Measurements from ENCODE around the gene MAMDC2. TPM values are rescaled to one million over a fixed set of nuclear protein-coding genes. Genes with fewer than 3 reads are reported as not detected.

MAMDC2 gene
- total RNA-seq, 1 experiment from 2014 or later, result 2.7 TPM

DNA sequence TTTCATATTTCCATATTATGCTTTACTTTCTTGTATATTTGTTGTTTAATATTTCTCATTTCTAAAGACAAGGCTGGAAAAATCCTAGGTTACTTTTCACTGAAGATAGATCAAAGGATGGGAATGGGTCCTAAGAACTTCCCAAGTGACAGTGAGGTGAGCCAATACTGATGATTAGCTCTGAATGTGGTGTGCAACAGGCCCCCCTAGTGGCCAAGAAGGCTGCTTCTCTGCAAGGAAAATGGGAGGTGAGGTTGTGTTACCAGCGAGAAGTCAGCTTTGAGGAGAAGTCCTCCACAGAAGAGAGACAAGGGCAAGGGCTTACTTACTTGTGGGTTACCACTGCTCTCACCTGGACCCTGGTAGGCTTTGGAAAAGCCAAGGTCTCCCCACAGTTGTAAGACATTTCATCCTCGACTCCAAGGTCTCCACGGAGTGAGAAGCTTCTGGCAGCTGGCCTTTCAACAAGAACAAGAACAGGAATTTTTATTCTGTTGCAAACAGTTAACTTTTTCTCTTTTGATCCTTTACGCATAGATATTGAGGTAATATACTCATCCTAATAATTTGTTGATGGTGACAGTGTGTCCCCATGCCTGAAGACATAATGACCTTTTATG is 69.9 kb downstream of the MAMDC2 start:
- no peak overlapping the region for H3K4me2 ChIP-seq
- DNase-seq, result peak in 1 of 2 experiments; percentile 50
- no peak overlapping the region for H3K4me3 ChIP-seq
- ChIA-PET POLR2A (ENCODE audit: unreplicated experiment) (interaction anchor here (0.6 kb wide), 1 partner anchor 158 kb away, joined by 3 read pairs; no protein-coding TSS in a partner anchor), CTCF (interaction anchor here (0.7 to 2.0 kb wide), 7 partner anchors 59 to 489 kb away, joined by 3 to 19 read pairs (median 5); no protein-coding TSS in a partner anchor)
- TF ChIP-seq EZH2 (IDR thresholded peaks at IDR 0.05; ENCODE audit: low read depth), result no peak
- TF ChIP-seq, protein P1, sequence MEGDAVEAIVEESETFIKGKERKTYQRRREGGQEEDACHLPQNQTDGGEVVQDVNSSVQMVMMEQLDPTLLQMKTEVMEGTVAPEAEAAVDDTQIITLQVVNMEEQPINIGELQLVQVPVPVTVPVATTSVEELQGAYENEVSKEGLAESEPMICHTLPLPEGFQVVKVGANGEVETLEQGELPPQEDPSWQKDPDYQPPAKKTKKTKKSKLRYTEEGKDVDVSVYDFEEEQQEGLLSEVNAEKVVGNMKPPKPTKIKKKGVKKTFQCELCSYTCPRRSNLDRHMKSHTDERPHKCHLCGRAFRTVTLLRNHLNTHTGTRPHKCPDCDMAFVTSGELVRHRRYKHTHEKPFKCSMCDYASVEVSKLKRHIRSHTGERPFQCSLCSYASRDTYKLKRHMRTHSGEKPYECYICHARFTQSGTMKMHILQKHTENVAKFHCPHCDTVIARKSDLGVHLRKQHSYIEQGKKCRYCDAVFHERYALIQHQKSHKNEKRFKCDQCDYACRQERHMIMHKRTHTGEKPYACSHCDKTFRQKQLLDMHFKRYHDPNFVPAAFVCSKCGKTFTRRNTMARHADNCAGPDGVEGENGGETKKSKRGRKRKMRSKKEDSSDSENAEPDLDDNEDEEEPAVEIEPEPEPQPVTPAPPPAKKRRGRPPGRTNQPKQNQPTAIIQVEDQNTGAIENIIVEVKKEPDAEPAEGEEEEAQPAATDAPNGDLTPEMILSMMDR (conservative IDR thresholded peaks at IDR 0.05), result peak; percentile 84
- H3K27ac ChIP-seq, result no peak overlapping the region
- H3K27me3 ChIP-seq (ENCODE audit: insufficient read depth, low read depth), result no peaks in the 10 kb centered on the region
- no peaks in the 10 kb centered on the region for H3K79me2 ChIP-seq (ENCODE audit: low read depth)
- no peaks in the 10 kb centered on the region; the same call in 1 of the 2 replicates for H3F3A ChIP-seq (ENCODE audit: insufficient read depth, low read depth)
- BruUV-seq (replicated peaks), result no TSS peak
- no peaks in the 10 kb centered on the region for H4K20me1 ChIP-seq (ENCODE audit: insufficient read depth)
- no peak overlapping the region for H2AFZ ChIP-seq
- peaks cover 43% of the 10 kb centered on the region for H3K4me1 ChIP-seq (replicated peaks; ENCODE audit: insufficient read depth)
- H3K9me3 ChIP-seq (ENCODE audit: insufficient read depth, low read depth), result peaks cover 3% of the 10 kb centered on the region; the same call in 1 of the 2 replicates
- no peaks in the 10 kb centered on the region for H3K9me2 ChIP-seq (ENCODE audit: insufficient read depth)
- intact Hi-C loops (cut with micrococcal nuclease; ENCODE audit: unreplicated experiment), result loop anchor here (1.0 to 10.0 kb wide), 8 partner anchors 61 to 939 kb away; partner anchors contain the start of genes APBA1 and TJP2
- H3K36me3 ChIP-seq (ENCODE audit: low read depth), result no peaks in the 10 kb centered on the region

DNA sequence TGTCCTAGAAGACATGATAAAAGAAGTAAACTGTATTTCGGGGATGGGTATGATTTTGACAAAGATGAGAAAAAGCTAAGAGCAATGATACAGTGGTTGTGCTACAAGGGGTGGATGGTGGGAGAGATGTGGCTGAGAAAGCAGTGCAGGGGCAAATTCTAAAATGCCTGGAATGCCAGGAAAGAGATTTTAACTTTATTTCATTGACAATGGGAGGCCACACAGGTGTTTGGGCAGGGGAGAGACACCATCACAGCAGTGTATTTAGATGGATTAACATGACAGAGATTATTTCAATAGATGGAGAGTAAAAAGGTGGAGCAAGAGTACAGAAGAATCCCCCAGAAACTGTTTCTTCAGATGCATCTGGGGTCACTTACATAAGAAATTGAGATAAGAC is 71.2 kb downstream of the MAMDC2 start:
- H3K79me2 ChIP-seq (ENCODE audit: low read depth), result no peaks in the 10 kb centered on the region
- POLR2A ChIA-PET (ENCODE audit: unreplicated experiment), result interaction anchor here (0.7 kb wide), 1 partner anchor 346 kb away, joined by 10 read pairs; no protein-coding TSS in a partner anchor
- CTCF ChIA-PET, result interaction anchor here (2.0 kb wide), 1 partner anchor 196 kb away, joined by 7 read pairs; no protein-coding TSS in a partner anchor
- H3K9me2 ChIP-seq (ENCODE audit: insufficient read depth), result no peaks in the 10 kb centered on the region
- no peaks in the 10 kb centered on the region for H4K20me1 ChIP-seq (ENCODE audit: insufficient read depth)
- intact Hi-C loops (cut with micrococcal nuclease; ENCODE audit: unreplicated experiment), result loop anchor here (5.0 to 10.0 kb wide), 7 partner anchors 63 to 940 kb away; partner anchors contain the start of genes APBA1 and TJP2
- H3K4me1 ChIP-seq (replicated peaks; ENCODE audit: insufficient read depth), result peaks cover 46% of the 10 kb centered on the region
- H3K27ac ChIP-seq, result no peak overlapping the region
- H3K4me3 ChIP-seq, result no peak overlapping the region
- H3K27me3 ChIP-seq (ENCODE audit: insufficient read depth, low read depth), result no peaks in the 10 kb centered on the region
- TF ChIP-seq EZH2 (IDR thresholded peaks at IDR 0.05; ENCODE audit: low read depth), result no peak
- TF ChIP-seq, protein P1 (conservative IDR thresholded peaks at IDR 0.05), result no peak
- H3K4me2 ChIP-seq, result no peak overlapping the region
- H3F3A ChIP-seq (ENCODE audit: insufficient read depth, low read depth), result no peaks in the 10 kb centered on the region; the same call in 1 of the 2 replicates
- no peak for DNase-seq
- peaks cover 3% of the 10 kb centered on the region; the same call in 1 of the 2 replicates for H3K9me3 ChIP-seq (ENCODE audit: insufficient read depth, low read depth)
- H3K36me3 ChIP-seq (ENCODE audit: low read depth), result no peaks in the 10 kb centered on the region
- BruUV-seq (replicated peaks), result no TSS peak
- no peak overlapping the region for H2AFZ ChIP-seq

DNA sequence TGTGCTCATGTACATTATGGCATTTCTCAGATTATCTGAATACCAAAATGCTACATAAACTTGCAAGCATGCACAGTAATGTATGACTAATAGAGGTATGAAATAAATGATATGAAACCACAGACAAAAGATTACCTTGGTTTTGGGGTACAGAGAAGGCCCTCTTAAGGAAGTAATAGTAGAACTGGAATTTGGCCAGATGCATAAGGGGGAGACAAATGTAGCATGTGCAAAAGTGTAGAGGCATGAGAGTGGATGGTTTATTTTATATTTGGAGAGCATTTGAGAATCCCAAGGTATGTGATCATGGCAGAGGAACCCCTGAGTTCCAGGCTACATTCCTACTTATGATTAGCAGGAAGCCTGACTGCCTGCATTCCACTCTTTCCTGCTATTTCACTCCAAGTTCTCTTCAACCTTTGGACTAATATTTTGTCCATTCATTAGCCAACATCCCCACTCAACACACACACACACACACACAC is 74.2 kb downstream of the MAMDC2 start:
- Histone ChIP-seq H3K4me3 (no peak overlapping the region), H3K36me3 (ENCODE audit: low read depth) (no peaks in the 10 kb centered on the region), H3K4me1 (replicated peaks; ENCODE audit: insufficient read depth) (peaks cover 28% of the 10 kb centered on the region), H3K79me2 (ENCODE audit: low read depth) (no peaks in the 10 kb centered on the region), H3K27ac (peak overlapping the region; percentile 45), H3K9me3 (ENCODE audit: insufficient read depth, low read depth) (peaks cover 3% of the 10 kb centered on the region; the same call in 1 of the 2 replicates), H3F3A (ENCODE audit: insufficient read depth, low read depth) (no peaks in the 10 kb centered on the region; the same call in 1 of the 2 replicates), H3K4me2 (peak overlapping the region; percentile 40), H3K27me3 (ENCODE audit: insufficient read depth, low read depth) (no peaks in the 10 kb centered on the region), H4K20me1 (ENCODE audit: insufficient read depth) (no peaks in the 10 kb centered on the region), H2AFZ (no peak overlapping the region), H3K9me2 (ENCODE audit: insufficient read depth) (no peaks in the 10 kb centered on the region)
- POLR2A ChIA-PET (ENCODE audit: unreplicated experiment), result no interaction called here
- BruUV-seq (replicated peaks), result no TSS peak
- DNase-seq, result peak; percentile 37 to 81
- intact Hi-C loops (cut with micrococcal nuclease; ENCODE audit: unreplicated experiment), result loop anchor here (2.0 to 10.0 kb wide), 3 partner anchors 139 to 943 kb away; partner anchors contain the start of genes APBA1 and TJP2
- CTCF ChIA-PET, result interaction anchor here (0.6 kb wide), 1 partner anchor 393 kb away, joined by 3 read pairs; no protein-coding TSS in a partner anchor
- TF ChIP-seq, protein P1 (conservative IDR thresholded peaks at IDR 0.05), result no peak
- no peak for TF ChIP-seq EZH2 (IDR thresholded peaks at IDR 0.05; ENCODE audit: low read depth)

All from PC-9 (cell line).